ENCODE measurements around the gene PHYKPL. TPM values are rescaled to one million over a fixed set of nuclear protein-coding genes. Genes with fewer than 3 reads are reported as not detected.

The PHYKPL gene
- total RNA-seq, 1 experiment from 2014 or later: 43.2 TPM

DNA sequence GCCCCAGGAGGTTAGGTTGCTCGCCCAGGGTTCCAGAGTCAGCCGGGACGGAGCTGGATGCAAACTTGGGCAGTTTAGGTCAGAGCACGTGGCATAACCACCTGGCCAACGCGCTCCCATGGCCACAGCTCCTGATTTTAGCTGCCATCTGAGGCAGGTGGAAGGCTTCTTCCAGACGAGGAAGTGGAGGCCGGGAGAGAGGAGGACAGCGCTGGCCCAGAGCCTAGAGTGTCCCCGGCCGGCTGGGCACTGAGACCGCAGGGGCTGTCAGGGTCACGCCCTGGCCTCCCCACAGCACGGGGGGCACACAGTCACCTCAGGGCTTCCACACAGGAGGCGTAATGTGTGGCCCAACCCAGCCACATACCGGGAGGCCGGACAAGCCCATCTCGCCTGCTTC lies 16.1 kb upstream of the PHYKPL start:
- Histone ChIP-seq H3K4me3 (ENCODE audit: low read depth in 2 of 2, low read length in 2 of 2) (no peak overlapping the region), H3K9me3 (ENCODE audit: control insufficient read depth, insufficient read depth, low read depth, low read length) (no peaks in the 10 kb centered on the region), H3K27ac (ENCODE audit: low read length) (no peak overlapping the region), H3K4me1 (ENCODE audit: control insufficient read depth, insufficient read depth, low read length) (no peaks in the 10 kb centered on the region), H3K36me3 (ENCODE audit: control insufficient read depth, insufficient read depth, low read length) (no peaks in the 10 kb centered on the region), H3K27me3 (ENCODE audit: control insufficient read depth, insufficient read depth, low read length) (no peaks in the 10 kb centered on the region)
- ChIA-PET CTCF (no interaction called here), POLR2A (no interaction called here)
- intact Hi-C loops (cut with micrococcal nuclease; ENCODE audit: unreplicated experiment) (no loop called here), in situ Hi-C loops (cut with HindIII; ENCODE audit: low pct_unique_long_range_greater_than_20kb, low sequenced_read_pairs) (no loop called here)
- TF ChIP-seq TCF7L2 (IDR thresholded peaks at IDR 0.05; ENCODE audit: low read depth, low read length) (no peak), POLR2AphosphoS5 (IDR thresholded peaks at IDR 0.05; ENCODE audit: low read depth, low read length) (no peak)
- TF ChIP-seq, protein P1, sequence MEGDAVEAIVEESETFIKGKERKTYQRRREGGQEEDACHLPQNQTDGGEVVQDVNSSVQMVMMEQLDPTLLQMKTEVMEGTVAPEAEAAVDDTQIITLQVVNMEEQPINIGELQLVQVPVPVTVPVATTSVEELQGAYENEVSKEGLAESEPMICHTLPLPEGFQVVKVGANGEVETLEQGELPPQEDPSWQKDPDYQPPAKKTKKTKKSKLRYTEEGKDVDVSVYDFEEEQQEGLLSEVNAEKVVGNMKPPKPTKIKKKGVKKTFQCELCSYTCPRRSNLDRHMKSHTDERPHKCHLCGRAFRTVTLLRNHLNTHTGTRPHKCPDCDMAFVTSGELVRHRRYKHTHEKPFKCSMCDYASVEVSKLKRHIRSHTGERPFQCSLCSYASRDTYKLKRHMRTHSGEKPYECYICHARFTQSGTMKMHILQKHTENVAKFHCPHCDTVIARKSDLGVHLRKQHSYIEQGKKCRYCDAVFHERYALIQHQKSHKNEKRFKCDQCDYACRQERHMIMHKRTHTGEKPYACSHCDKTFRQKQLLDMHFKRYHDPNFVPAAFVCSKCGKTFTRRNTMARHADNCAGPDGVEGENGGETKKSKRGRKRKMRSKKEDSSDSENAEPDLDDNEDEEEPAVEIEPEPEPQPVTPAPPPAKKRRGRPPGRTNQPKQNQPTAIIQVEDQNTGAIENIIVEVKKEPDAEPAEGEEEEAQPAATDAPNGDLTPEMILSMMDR (IDR thresholded peaks at IDR 0.05): no peak
- TF ChIP-seq, protein P2, sequence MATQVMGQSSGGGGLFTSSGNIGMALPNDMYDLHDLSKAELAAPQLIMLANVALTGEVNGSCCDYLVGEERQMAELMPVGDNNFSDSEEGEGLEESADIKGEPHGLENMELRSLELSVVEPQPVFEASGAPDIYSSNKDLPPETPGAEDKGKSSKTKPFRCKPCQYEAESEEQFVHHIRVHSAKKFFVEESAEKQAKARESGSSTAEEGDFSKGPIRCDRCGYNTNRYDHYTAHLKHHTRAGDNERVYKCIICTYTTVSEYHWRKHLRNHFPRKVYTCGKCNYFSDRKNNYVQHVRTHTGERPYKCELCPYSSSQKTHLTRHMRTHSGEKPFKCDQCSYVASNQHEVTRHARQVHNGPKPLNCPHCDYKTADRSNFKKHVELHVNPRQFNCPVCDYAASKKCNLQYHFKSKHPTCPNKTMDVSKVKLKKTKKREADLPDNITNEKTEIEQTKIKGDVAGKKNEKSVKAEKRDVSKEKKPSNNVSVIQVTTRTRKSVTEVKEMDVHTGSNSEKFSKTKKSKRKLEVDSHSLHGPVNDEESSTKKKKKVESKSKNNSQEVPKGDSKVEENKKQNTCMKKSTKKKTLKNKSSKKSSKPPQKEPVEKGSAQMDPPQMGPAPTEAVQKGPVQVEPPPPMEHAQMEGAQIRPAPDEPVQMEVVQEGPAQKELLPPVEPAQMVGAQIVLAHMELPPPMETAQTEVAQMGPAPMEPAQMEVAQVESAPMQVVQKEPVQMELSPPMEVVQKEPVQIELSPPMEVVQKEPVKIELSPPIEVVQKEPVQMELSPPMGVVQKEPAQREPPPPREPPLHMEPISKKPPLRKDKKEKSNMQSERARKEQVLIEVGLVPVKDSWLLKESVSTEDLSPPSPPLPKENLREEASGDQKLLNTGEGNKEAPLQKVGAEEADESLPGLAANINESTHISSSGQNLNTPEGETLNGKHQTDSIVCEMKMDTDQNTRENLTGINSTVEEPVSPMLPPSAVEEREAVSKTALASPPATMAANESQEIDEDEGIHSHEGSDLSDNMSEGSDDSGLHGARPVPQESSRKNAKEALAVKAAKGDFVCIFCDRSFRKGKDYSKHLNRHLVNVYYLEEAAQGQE (IDR thresholded peaks at IDR 0.05; ENCODE audit: insufficient read depth in 1 of 2, low read depth in 2 of 2, low read length in 1 of 2): no peak
- DNase-seq (ENCODE audit: low read depth, low spot score) (no peak), ATAC-seq (no peak)
- no TSS peak for BruUV-seq (replicated peaks)

DNA sequence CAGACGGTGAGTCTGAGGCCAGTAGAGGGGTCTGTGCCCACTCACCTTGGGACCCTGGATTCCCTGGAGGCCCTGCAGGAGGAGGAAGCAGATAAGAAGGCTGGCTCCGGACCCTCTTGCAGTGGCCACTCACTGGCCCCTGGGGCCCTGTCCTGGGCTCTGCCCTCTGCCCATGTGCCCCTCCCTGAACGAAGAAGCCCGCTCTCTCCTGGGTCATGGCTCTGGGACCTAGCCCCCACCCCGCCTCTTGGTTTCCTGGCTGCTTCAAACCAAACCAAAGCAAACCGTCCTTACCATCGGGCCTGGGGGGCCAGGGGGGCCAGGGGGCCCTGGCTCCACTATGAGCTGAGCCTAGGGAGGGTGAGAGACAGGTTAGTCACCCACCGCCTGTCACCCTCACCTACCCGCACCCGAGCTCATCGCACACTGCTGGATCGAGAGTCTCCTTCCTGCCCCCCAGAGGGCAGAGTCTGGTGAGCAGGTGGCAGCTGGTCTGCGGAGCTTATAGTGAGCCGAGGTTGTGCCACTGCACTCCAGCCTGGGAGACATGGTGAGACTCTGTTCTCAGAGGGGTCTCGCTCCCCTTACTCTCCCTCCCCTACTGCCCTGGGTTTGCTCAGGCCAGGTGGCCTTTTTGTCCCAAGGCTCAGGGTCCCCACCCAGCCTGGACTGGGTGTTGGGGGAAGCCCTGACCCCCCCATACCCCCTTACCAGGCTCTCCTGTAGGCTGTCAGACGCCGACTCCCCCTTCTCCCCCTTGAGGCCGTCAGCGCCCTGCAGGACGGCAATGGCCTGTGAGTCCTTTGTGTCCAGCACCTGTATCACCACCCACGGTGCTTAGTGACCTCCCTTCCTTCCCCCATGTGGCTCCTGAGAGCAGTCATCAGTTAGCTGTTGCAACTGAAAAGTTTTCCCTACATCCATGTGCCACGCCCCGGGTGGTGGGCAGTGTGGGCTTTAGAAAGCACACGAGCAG lies 15.2 kb upstream of the PHYKPL start:
- Histone ChIP-seq H3K27me3 (ENCODE audit: control insufficient read depth, insufficient read depth, low read length) (no peaks in the 10 kb centered on the region), H3K36me3 (ENCODE audit: control insufficient read depth, insufficient read depth, low read length) (no peaks in the 10 kb centered on the region), H3K4me1 (ENCODE audit: control insufficient read depth, insufficient read depth, low read length) (no peaks in the 10 kb centered on the region), H3K27ac (ENCODE audit: low read length) (no peak overlapping the region), H3K9me3 (ENCODE audit: control insufficient read depth, insufficient read depth, low read depth, low read length) (no peaks in the 10 kb centered on the region), H3K4me3 (ENCODE audit: low read depth in 2 of 2, low read length in 2 of 2) (no peak overlapping the region)
- ATAC-seq: peak; percentile 28; the same call in 1 of the 2 replicates
- no TSS peak for BruUV-seq (replicated peaks)
- no peak for DNase-seq (ENCODE audit: low read depth, low spot score)
- ChIA-PET POLR2A (no interaction called here), CTCF (no interaction called here)
- intact Hi-C loops (cut with micrococcal nuclease; ENCODE audit: unreplicated experiment): no loop called here
- TF ChIP-seq, protein P2 (IDR thresholded peaks at IDR 0.05; ENCODE audit: insufficient read depth in 1 of 2, low read depth in 2 of 2, low read length in 1 of 2): no peak
- TF ChIP-seq TCF7L2 (IDR thresholded peaks at IDR 0.05; ENCODE audit: low read depth, low read length): no peak
- TF ChIP-seq, protein P1 (IDR thresholded peaks at IDR 0.05): no peak
- no peak for TF ChIP-seq SIN3A (IDR thresholded peaks at IDR 0.05; ENCODE audit: borderline replicate concordance, insufficient read depth, low read depth, low read length)
- TF ChIP-seq POLR2AphosphoS5 (IDR thresholded peaks at IDR 0.05; ENCODE audit: low read depth, low read length): no peak
- in situ Hi-C loops (cut with HindIII; ENCODE audit: low pct_unique_long_range_greater_than_20kb, low sequenced_read_pairs): no loop called here
